Activated T-cell treated with anti-CD3 and anti-CD28 coated beads, Interleukin-2, amount 50 U/mL, for 1 hour (primary cell): ENCODE measurements around the gene BCL2L12.

Source experiments
- DNase-seq: peaks from one replicate; pipeline ENCODE4 v3.0.0-alpha.2; 2020

The BCL2L12 gene

GRCh38 chr19:49642492-49643035, 23.2 kb upstream of the BCL2L12 start:
- DNase-seq, result no peak

- DNase-seq, result no peak
Measured at GRCh38 chr19:49643466-49643865, 22.3 kb upstream of the BCL2L12 start.

DNA sequence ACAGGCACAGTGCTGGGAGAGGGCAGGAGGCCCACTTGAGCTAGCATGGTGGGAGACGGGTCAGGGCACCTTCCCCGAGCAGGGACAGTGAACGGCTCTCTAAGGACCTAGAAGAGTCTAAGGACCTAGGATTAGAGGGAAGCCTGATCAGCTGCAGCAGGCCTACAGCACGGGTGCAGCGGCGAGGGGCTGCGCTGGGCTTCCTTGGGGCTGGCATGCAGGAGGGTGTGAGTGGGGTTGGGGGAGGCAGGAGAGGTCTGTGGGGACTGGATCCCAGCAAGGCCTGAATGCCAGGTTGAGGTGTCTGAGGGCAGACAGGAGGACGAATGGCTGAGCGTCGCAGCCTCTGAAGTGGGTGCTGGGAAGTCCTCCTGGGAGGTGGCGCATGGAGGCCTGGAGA, 20.1 kb upstream of the BCL2L12 start:
- no peak for DNase-seq

DNA sequence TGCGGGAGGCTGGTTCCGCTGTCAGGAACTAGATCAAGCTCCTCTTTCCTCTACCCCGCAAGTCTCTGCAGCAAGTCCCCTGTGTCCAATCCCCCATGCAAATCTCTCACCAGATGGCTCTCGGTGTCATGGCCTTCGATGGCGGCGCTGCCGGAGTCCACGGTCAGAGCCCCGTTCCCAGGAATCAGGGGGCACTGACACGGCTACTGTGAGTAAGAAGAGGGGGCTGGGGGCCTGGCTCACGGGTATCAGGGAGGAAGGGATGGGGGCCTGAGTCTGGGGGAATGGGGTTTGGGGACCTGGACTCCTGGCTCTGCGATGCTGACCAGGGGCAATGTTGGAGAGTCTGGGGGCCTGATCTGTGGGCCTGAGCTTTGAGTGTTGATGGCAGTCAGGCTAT, 19.7 kb upstream of the BCL2L12 start:
- DNase-seq, result no peak

DNA sequence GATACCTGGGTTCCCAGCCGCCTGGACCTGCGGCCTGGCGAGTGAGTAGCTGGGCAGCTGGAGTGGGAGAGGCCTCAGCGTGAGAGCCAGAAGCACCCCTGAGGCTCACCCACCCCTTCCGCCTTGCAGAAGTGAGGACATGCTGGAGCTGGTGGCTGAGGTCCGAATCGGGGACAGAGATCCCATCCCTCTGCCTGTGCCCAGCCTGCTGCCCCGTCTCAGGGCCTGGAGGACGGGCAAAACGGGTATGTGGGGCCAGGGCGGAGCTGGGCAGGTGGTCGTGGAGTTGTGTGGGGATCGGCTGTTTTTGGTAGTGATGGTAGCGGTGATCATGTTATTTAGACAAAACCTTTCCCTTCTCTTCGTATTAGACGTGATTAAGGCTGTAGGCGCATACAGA, 19.1 kb upstream of the BCL2L12 start:
- DNase-seq, result no peak

GRCh38 chr19:49651029-49651819, 14.5 kb upstream of the BCL2L12 start:
- DNase-seq, result no peak

- no peak for DNase-seq
Measured at GRCh38 chr19:49651820-49652550, 13.7 kb upstream of the BCL2L12 start.

GRCh38 chr19:49652551-49653465, 12.9 kb upstream of the BCL2L12 start:
- no peak for DNase-seq

- DNase-seq, result no peak
Measured at GRCh38 chr19:49653466-49653806, 12.3 kb upstream of the BCL2L12 start.

DNA sequence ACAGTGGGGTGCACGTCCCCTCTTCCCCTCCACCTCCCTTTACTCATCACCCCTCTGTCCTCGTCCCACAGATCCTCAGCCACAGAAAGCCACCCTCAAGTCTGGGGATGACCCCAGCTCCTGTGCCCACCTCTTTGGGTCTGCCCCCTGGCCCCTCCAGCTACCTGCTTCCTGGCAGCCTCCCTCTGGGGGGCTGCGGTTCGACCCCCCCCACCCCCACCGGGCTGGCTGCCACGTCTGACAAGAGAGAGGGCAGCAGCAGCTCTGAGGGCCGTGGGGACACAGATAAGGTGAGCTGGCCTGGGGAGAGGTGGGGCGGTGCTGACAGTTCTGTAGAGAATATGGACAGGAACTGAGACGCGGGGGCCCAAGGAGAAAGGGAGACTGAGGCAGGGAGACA, 11.2 kb upstream of the BCL2L12 start:
- DNase-seq, result no peak

DNA sequence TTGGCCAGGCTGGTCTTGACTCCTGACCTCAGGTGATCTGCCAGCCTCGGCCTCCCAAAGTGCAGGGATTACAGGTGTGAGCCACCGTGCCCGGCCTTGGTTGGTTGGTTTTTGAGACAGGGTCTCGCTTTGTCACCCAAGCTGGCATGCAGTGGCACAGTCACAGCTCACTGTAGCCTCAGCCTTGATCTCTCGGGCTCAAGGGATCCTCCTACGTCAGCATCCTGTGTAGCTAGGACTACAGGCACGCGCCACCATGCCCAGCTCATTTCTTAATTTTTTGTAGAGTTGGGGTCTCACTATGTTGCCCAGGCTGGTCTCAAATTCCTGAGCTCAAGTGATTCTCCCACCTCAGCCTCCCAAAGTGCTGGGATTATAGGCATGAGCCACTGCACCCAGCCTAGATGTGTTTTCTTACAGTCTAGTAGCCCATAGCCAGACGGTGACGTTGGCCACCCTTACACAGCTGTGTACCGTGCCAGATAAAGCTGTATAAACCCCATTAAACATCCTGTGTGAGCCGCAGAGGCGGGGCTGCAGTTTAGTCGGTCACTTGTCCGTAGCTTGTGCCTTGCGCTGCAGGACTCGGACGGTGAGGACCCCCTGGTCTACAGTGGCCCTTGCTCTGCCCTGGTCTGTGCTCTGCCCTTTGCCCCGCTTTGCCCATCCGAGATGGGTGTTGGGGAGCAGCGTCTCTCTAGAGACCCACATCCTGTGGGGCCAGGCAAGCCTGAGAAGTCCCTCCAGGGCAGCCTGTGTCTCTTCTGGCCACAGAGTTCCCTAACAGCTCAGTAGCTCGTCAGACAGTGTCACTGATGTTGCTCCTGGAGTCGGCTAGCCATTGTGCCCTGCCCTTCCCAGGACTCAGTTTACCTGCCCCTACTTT, 9.9 kb upstream of the BCL2L12 start:
- no peak for DNase-seq

GRCh38 chr19:49656456-49657109, 9.2 kb upstream of the BCL2L12 start:
- no peak for DNase-seq

DNA sequence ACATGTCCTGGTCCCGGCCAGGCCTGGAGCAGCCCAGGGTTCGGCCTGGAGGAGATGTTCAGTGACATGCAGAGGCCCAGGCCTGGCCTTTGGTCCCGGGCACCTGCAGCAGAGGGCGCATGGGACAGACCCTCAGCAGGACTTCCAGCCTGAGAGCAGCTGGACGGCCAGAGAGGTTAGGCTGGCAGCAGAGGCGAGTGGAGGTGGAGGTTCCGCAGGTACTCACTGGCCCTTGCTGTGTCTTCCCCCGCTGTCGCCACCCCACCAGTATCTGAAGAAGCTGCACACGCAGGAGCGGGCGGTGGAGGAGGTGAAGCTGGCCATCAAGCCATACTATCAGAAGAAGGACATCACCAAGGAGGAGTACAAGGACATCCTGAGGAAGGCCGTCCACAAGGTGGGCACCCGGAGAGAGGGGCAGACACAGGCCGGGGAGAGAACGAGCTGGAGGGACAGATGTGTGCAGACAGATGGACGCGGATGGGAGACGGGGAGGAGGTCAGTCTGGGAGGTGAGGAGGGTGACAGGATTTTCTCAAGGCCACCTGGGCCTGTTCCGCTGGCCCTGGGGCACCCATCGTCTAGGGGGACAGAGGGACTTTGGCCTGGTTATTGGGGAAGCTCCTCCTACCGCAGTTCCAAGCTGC, 8.1 kb upstream of the BCL2L12 start:
- no peak for DNase-seq

GRCh38 chr19:49658139-49658517, 7.6 kb upstream of the BCL2L12 start:
- no peak for DNase-seq

DNA sequence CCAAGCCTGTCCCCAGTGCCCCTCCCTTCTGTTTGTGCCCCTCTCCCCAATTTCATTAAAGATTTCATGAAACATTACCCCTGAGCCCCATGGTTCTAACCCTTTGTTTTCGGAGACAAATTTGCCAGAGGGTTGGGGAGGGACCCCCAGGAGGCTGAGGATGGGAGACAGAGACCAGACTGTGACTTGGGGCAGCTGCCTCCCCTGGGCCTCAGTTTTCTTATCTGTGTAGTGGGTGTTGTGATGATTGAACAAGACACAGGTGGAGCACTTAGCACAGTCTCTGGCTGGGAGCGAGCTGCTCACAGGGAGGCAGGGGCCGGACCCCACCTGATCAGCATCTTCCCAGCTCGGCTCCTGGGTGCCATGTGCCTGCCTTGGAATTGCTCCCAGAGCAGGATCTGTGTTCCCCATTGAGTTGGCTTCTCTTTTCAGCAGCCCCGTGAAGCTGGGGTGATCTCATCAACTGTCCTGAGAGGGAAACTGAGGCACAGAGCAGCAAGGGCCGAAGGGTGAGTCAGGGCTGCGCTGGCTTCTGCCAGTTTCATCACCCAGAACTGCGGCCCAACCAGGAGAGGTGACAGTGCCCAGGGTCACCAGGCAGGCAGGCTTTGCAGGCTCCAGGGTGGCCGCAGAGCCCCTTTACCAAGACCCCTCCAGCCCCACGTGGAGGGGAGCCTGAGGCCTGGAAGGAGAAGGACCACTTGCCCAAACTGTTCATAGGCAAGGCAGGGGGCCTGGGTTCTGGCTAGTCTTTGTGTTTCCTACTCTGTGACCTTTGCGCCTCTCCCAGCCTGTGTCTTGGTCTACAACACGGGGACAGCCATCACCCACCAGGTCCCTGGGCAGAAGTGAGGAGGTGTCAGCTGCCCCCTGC, 6.9 kb upstream of the BCL2L12 start:
- DNase-seq, result no peak

GRCh38 chr19:49660338-49660961, 5.3 kb upstream of the BCL2L12 start:
- no peak for DNase-seq

DNA sequence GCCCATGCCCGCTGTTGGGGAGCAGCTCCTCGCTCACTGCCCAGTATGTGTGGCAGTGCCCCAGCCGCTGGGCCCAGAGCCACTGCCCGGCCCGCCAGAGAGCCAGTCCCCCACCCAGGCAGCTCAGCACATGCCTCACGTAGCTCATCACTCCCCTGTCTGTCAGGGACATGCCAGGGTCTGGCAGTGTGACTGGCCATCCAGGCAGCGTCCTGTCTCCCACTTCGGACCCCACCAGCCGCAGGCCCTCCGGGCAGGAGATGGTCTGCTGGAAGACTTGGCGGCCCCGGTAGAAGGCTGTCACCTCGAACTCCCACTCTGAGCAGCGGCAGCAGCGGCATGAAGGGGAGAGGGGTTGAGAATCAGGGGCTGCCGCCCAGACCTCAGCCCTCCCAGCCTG, 3.7 kb upstream of the BCL2L12 start:
- DNase-seq, result no peak

DNA sequence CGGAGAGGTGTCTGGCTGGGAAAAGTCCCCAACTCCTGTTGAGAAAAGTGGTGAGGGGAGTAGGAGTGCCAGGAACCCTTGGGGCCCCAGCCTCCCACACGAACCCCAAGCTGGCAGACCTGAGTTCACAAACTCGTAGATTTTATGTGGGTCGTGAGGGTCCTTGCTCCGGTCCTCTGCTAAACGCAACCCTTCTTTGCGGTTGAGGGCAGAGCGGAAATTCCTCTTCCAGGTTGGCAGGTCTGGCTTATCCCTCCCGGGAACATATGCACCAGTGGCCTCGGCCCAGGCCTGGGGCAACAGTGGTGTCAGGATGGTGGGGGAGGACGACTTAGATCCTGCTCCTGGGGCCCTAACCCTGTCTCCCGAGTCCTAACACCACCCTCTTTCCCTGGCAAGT, 2.5 kb upstream of the BCL2L12 start:
- DNase-seq, result no peak

- DNase-seq, result peak; percentile 93
Measured at GRCh38 chr19:49664171-49665035, 1.3 kb upstream of the BCL2L12 start.
